Adipose tissue (tissue), 3 donors: ENCODE results near the gene AMIGO3. TPM values are rescaled to one million over a fixed set of nuclear protein-coding genes. Genes with fewer than 3 reads are reported as not detected.
"Not testable (repeated sequence)": the region's sequence is repeated elsewhere in the genome, so short reads cannot be mapped to it uniquely, and the experiment has no call there.

ENCODE experiments used
- H3K27ac ChIP-seq: one replicate; pipeline ENCODE4 v1.5.1; 2013; ENCODE audit warnings: low read depth, low read length
- WGBS, 3 donors: extraction: QIAGEN DNeasy Blood & Tissue Kit; methylation state at CpG; one replicate each; pipeline ENCODE4 v1.1.7; 2013; 5-methylcytosine and 5-hydroxymethylcytosine counted together
- polyA plus RNA-seq, 3 donors: library from polyadenylated mRNA; stranded (reverse); fragments of 200-250 nt; gene quantifications; one replicate each; pipeline ENCODE4 v1.2.3, GENCODE V29; 2013
- donor health status: healthy with polysubstance abuse.
- donor health status: Bipolar disorder and iron deficiency.
- donor health status: healthy.

The AMIGO3 gene
- polyA plus RNA-seq, 3 donors = 0.87 to 0.88 TPM; not detected in 1

GRCh38 chr3:49699281-49699979, 20.1 kb downstream of the AMIGO3 start:
- WGBS, 3 donors = 85 to 93% (median 87%) methylated on average over 10 to 16 of the region's 16 CpGs
- no peak overlapping the region for H3K27ac ChIP-seq

GRCh38 chr3:49695350-49696015, 24.0 kb downstream of the AMIGO3 start:
- not testable (repeated sequence) for H3K27ac ChIP-seq
- 86 to 98% (median 88%) methylated on average over 3 to 4 of the region's 4 CpGs for WGBS, 3 donors

GRCh38 chr3:49694409-49695070, 24.9 kb downstream of the AMIGO3 start:
- H3K27ac ChIP-seq = not testable (repeated sequence)
- WGBS, 3 donors = 70 to 77% (median 71%) methylated on average over 6 of the region's 6 CpGs

- not testable (repeated sequence) for H3K27ac ChIP-seq
- WGBS, 3 donors = 71 to 88% (median 86%) methylated on average over 3 of the region's 3 CpGs
Measured at GRCh38 chr3:49691481-49691880, 28.0 kb downstream of the AMIGO3 start.

GRCh38 chr3:49690856-49691255, 28.6 kb downstream of the AMIGO3 start:
- 72 to 96% (median 86%) methylated on average over 3 of the region's 3 CpGs for WGBS, 3 donors

GRCh38 chr3:49689908-49690624, 29.4 kb downstream of the AMIGO3 start:
- not testable (repeated sequence) for H3K27ac ChIP-seq
- WGBS, 3 donors = 6 to 8% (median 8%) methylated on average over 16 of the region's 16 CpGs

More at GRCh38 chr3:49690856-49691255, 28.6 kb downstream of the AMIGO3 start:
- H3K27ac ChIP-seq = not testable (repeated sequence)

- no peak within 1 kb of the TSS for H3K27ac ChIP-seq
- WGBS, 3 donors = 1 to 3% (median 2%) methylated on average over 60 to 66 of the region's 66 CpGs
Measured at GRCh38 chr3:49689046-49689907, 30.2 kb downstream of the AMIGO3 start, which contains the start of the genes MST1 and RNF123. Gene MST1 (minus strand): TSS chr3:49689474. CDS start chr3:49688691, 783 bp downstream. Gene RNF123 (plus strand): TSS chr3:49689557. CDS start chr3:49691166, 1,609 bp downstream.

GRCh38 chr3:49688338-49689045, 31.0 kb downstream of the AMIGO3 start:
- not testable (repeated sequence) for H3K27ac ChIP-seq
- 58 to 63% (median 59%) methylated on average over 5 to 7 of the region's 7 CpGs for WGBS, 3 donors

GRCh38 chr3:49687424-49687795, 32.1 kb downstream of the AMIGO3 start:
- WGBS, 3 donors = 91 to 94% (median 93%) methylated on average over 12 of the region's 12 CpGs

GRCh38 chr3:49686769-49687423, 32.6 kb downstream of the AMIGO3 start:
- H3K27ac ChIP-seq = not testable (repeated sequence)
- WGBS, 3 donors = 12 to 18% (median 16%) methylated on average over 43 to 44 of the region's 44 CpGs

More at GRCh38 chr3:49687424-49687795, 32.1 kb downstream of the AMIGO3 start:
- H3K27ac ChIP-seq = not testable (repeated sequence)

GRCh38 chr3:49686346-49686745, 33.1 kb downstream of the AMIGO3 start:
- 1 to 4% (median 3%) methylated on average over 20 to 25 of the region's 29 CpGs for WGBS, 3 donors
- H3K27ac ChIP-seq = not testable (repeated sequence)

- H3K27ac ChIP-seq = not testable (repeated sequence)
- WGBS, 3 donors = 14 to 22% (median 16%) methylated on average over 27 to 32 of the region's 36 CpGs
Measured at GRCh38 chr3:49685846-49686245, 33.6 kb downstream of the AMIGO3 start.

GRCh38 chr3:49685103-49685502, 34.4 kb downstream of the AMIGO3 start:
- 92 to 95% (median 93%) methylated on average over 10 of the region's 10 CpGs for WGBS, 3 donors
- H3K27ac ChIP-seq = not testable (repeated sequence)

- H3K27ac ChIP-seq = not testable (repeated sequence)
- WGBS, 3 donors = 84 to 96% (median 91%) methylated on average over 2 of the region's 2 CpGs
Measured at GRCh38 chr3:49684453-49684852, 35.0 kb downstream of the AMIGO3 start.

GRCh38 chr3:49683162-49683561, 36.3 kb downstream of the AMIGO3 start:
- WGBS, 3 donors = 83 to 96% (median 85%) methylated on average over 6 of the region's 6 CpGs
- no peak overlapping the region for H3K27ac ChIP-seq

- 82 to 88% (median 87%) methylated on average over 4 of the region's 4 CpGs for WGBS, 3 donors
- no peak overlapping the region for H3K27ac ChIP-seq
Measured at GRCh38 chr3:49681543-49681942, 37.9 kb downstream of the AMIGO3 start.

- 89 to 98% (median 95%) methylated on average over 2 of the region's 2 CpGs for WGBS, 3 donors
- H3K27ac ChIP-seq = no peak overlapping the region
Measured at GRCh38 chr3:49681232-49681522, 38.3 kb downstream of the AMIGO3 start.
